H9 (cell line): ENCODE results near the gene SCP2. TPM values are rescaled to one million over a fixed set of nuclear protein-coding genes. Genes with fewer than 3 reads are reported as not detected.

Experiments
- DNase-seq: peaks from one replicate; pipeline ENCODE4 v3.0.0-alpha.2; 2017
- H2AFZ ChIP-seq: one replicate; pipeline ENCODE4 v1.6.1; 2013; ENCODE audit warnings: mild to moderate bottlenecking, low read length, control low read depth, moderate library complexity
- H2AK5ac ChIP-seq: 2 replicates; pipeline ENCODE4 v1.6.1; 2013; ENCODE audit warnings: low read length, control low read depth, mixed read lengths; ENCODE audit not compliant: insufficient read length
- H2BK120ac ChIP-seq: one replicate; pipeline ENCODE4 v1.6.1; 2013; ENCODE audit warnings: low read depth, mild to moderate bottlenecking, low read length, control low read depth, inconsistent platforms; ENCODE audit not compliant: poor library complexity, severe bottlenecking
- H2BK12ac ChIP-seq: 2 replicates; pipeline ENCODE4 v1.6.1; 2013; ENCODE audit warnings: low read length, control low read depth, mixed read lengths, low read depth; ENCODE audit not compliant: insufficient read length
- H2BK15ac ChIP-seq: 2 replicates; pipeline ENCODE4 v1.6.1; 2013; ENCODE audit warnings: low read depth, low read length, control low read depth
- H2BK20ac ChIP-seq: one replicate; pipeline ENCODE4 v1.6.1; 2013; ENCODE audit warnings: low read depth, mild to moderate bottlenecking, low read length, control low read depth, inconsistent platforms; ENCODE audit not compliant: poor library complexity, severe bottlenecking
- H2BK5ac ChIP-seq: 2 replicates; pipeline ENCODE4 v1.6.1; 2013; ENCODE audit warnings: low read length, control low read depth, mixed read lengths; ENCODE audit not compliant: insufficient read length
- H3K14ac ChIP-seq: 2 replicates; pipeline ENCODE4 v1.6.1; 2013; ENCODE audit warnings: low read length, control low read depth; ENCODE audit not compliant: insufficient read depth
- H3K18ac ChIP-seq: 2 replicates; pipeline ENCODE4 v1.6.1; 2013; ENCODE audit warnings: low read depth, mild to moderate bottlenecking, mixed read lengths, low read length, control low read depth; ENCODE audit not compliant: insufficient read length
- H3K23ac ChIP-seq: 2 replicates; pipeline ENCODE4 v1.6.1; 2013; ENCODE audit warnings: low read length, control low read depth, mixed read lengths, low read depth; ENCODE audit not compliant: insufficient read length
- H3K23me2 ChIP-seq: 2 replicates; pipeline ENCODE4 v1.6.1; 2013; ENCODE audit warnings: low read depth, mild to moderate bottlenecking, mixed read lengths, low read length, control low read depth; ENCODE audit not compliant: insufficient read length, poor library complexity, severe bottlenecking
- H3K27ac ChIP-seq: 2 replicates; pipeline ENCODE4 v1.5.1; 2013; ENCODE audit warnings: low read length, control low read depth, mixed read lengths, low read depth; ENCODE audit not compliant: insufficient read length
- H3K27me3 ChIP-seq: 2 replicates; pipeline ENCODE4 v1.6.1; 2013; ENCODE audit warnings: low read length, control low read depth, inconsistent platforms; ENCODE audit not compliant: insufficient read depth
- H3K4ac ChIP-seq: 2 replicates; pipeline ENCODE4 v1.6.1; 2013; ENCODE audit warnings: low read depth, mild to moderate bottlenecking, control low read depth, inconsistent platforms, low read length, moderate library complexity
- H3K4me1 ChIP-seq: 2 replicates; pipeline ENCODE4 v1.6.1; 2013; ENCODE audit warnings: low read length, control low read depth, inconsistent platforms; ENCODE audit not compliant: insufficient read depth
- H3K4me2 ChIP-seq: 2 replicates; pipeline ENCODE4 v1.6.1; 2013; ENCODE audit warnings: low read length, control low read depth, mixed read lengths; ENCODE audit not compliant: insufficient read length, insufficient read depth
- H3K56ac ChIP-seq: 2 replicates; pipeline ENCODE4 v1.6.1; 2013; ENCODE audit warnings: low read depth, mild to moderate bottlenecking, mixed read lengths, low read length, control low read depth; ENCODE audit not compliant: insufficient read length
- H3K79me1 ChIP-seq: 2 replicates; pipeline ENCODE4 v1.6.1; 2013; ENCODE audit warnings: low read depth, mild to moderate bottlenecking, moderate library complexity, low read length, control low read depth, inconsistent platforms; ENCODE audit not compliant: insufficient read depth, poor library complexity, severe bottlenecking
- H3K79me2 ChIP-seq: 2 replicates; pipeline ENCODE4 v1.6.1; 2013; ENCODE audit warnings: low read length, control low read depth, inconsistent platforms; ENCODE audit not compliant: insufficient read depth
- H3K9ac ChIP-seq: 2 replicates; pipeline ENCODE4 v1.6.1; 2013; ENCODE audit warnings: low read length, control low read depth, mixed read lengths; ENCODE audit not compliant: insufficient read length; ENCODE audit errors: extremely low read depth
- H3K9me3 ChIP-seq: one replicate; pipeline ENCODE4 v1.6.1; 2013; ENCODE audit warnings: low read depth, low read length, inconsistent platforms; ENCODE audit not compliant: control insufficient read depth
- H3T11ph ChIP-seq: one replicate; pipeline ENCODE4 v1.6.1; 2013; ENCODE audit warnings: mild to moderate bottlenecking, low read length, control low read depth, inconsistent platforms
- H4K20me1 ChIP-seq: one replicate; pipeline ENCODE4 v1.6.1; 2013; ENCODE audit not compliant: control insufficient read depth, insufficient read length, insufficient read depth
- H4K5ac ChIP-seq: 2 replicates; pipeline ENCODE4 v1.6.1; 2013; ENCODE audit warnings: low read depth, mild to moderate bottlenecking, mixed read lengths, low read length, control low read depth; ENCODE audit not compliant: insufficient read length
- H4K8ac ChIP-seq: replicated peaks from 2 replicates; pipeline ENCODE4 v1.6.1; 2013; ENCODE audit warnings: low read length, control low read depth, mixed read lengths, low read depth; ENCODE audit not compliant: insufficient read length
- H4K91ac ChIP-seq: 2 replicates; pipeline ENCODE4 v1.6.1; 2013; ENCODE audit warnings: low read depth, mild to moderate bottlenecking, moderate library complexity, mixed read lengths, low read length, control low read depth; ENCODE audit not compliant: insufficient read length
- H3K27ac Mint-ChIP-seq, 3 experiments: 2 replicates in 2 of 3; 3 replicates in 1 of 3; pipeline ENCODE4 v1.8.0; 2020 to 2021; ENCODE audit warnings: mixed read lengths in 3 of 3, mild to moderate bottlenecking in 1 of 3, moderate library complexity in 1 of 3
- H3K27me3 Mint-ChIP-seq: 2 replicates; pipeline ENCODE4 v1.8.0; 2021; ENCODE audit warnings: low read depth, mild to moderate bottlenecking, moderate library complexity, mixed read lengths
- H3K36me3 Mint-ChIP-seq, 3 experiments: 2 replicates in 2 of 3; 3 replicates in 1 of 3; pipeline ENCODE4 v1.8.0; 2020 to 2021; ENCODE audit warnings: low read depth in 3 of 3, mixed read lengths in 3 of 3; ENCODE audit not compliant: insufficient read depth in 1 of 3
- H3K4me1 Mint-ChIP-seq, 2 experiments: 2 replicates each; pipeline ENCODE4 v1.8.0; 2020; ENCODE audit warnings: mixed read lengths in 2 of 2
- H3K4me3 Mint-ChIP-seq, 2 experiments: 2 replicates in 1 of 2; 3 replicates in 1 of 2; pipeline ENCODE4 v1.8.0; 2020 to 2021; ENCODE audit warnings: mild to moderate bottlenecking in 2 of 2, mixed read lengths in 2 of 2, moderate library complexity in 1 of 2
- H3K9me3 Mint-ChIP-seq, 2 experiments: 2 replicates in 1 of 2; 3 replicates in 1 of 2; pipeline ENCODE4 v1.8.0; 2020; ENCODE audit warnings: mild to moderate bottlenecking in 2 of 2, mixed read lengths in 2 of 2, moderate library complexity in 1 of 2
- CTCF ChIP-seq: fragments of 200-600 bp; sonication (generic); conservative IDR thresholded peaks from 3 replicates; pipeline ENCODE4 v1.8.0; 2021; ENCODE audit warnings: antibody characterized with exemption, mild to moderate bottlenecking
- WGBS: extraction: QIAGEN DNeasy Blood & Tissue Kit; methylation state at CpG from one replicate; pipeline ENCODE4 v1.1.7; 2013; ENCODE audit warnings: missing lambda C conversion rate, low lambda C conversion rate, mixed read lengths; ENCODE audit not compliant: insufficient read length; ENCODE audit errors: extremely low coverage; 5-methylcytosine and 5-hydroxymethylcytosine counted together
- total RNA-seq: library from RNA; stranded (reverse); gene quantifications from 2 replicates; pipeline ENCODE4 v1.2.1, GENCODE V29; 2021

The SCP2 gene
- total RNA-seq, 1 experiment from 2014 or later = 48.8 TPM

DNA sequence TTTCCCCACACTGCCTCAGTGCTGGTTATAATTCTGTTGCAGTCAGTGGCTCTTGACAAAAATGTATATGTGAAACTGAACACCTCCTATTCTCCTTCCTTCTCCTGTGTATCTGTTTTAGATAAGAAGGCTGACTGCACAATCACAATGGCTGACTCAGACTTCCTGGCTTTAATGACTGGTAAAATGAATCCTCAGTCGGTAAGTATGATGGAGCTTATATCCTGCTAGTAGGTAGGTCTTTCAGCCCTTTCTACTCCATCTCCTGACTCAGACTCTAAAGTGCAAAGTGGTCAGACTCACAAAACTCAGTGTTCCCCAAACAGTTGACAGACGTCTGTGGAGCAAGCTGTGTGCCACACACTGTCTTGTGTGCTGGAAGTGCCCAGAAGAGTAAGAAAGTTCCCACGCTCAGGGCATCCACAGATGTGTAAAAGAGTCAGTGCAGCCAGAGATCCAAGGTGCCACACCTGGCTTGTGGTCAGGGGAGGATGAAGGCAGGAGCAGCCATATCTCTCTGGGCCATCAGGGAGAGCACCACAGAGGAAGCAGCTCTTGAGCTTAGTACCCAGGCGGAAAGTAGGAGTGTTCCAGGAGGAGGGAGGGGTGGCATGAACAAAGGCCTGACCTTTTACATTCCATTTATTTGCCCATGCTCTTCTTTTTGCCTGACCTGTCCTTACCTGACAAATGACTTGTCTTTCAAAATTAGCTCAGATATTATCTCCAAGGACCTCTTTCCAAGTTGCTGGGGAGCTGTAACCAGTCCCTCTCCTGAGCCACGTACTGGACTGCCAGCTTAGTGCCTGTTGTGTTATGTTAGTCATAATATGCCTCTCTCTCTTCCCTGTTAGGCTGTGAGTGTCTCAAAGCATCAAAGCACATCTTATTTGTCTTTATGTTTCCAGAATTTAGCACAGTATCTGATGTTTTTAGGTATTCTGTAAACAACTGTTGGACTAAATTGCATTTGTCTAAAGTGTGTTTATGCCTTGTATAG is 121.0 kb downstream of the SCP2 start:
- Histone ChIP-seq H4K20me1 (no peaks in the 10 kb centered on the region), H3T11ph (no peak overlapping the region), H2BK5ac (no peak overlapping the region), H2BK12ac (no peak overlapping the region), H3K9ac (no peak overlapping the region), H3K14ac (no peak overlapping the region; the same call in 1 of the 2 replicates), H3K4me2 (no peak overlapping the region), H3K27ac (no peak overlapping the region), H3K79me1 (no peaks in the 10 kb centered on the region), H2AFZ (no peak overlapping the region), H2BK120ac (no peak overlapping the region), H3K9me3 (no peaks in the 10 kb centered on the region), H4K8ac (no peak overlapping the region), H3K56ac (no peak overlapping the region), H3K18ac (no peak overlapping the region), H3K23me2 (no peaks in the 10 kb centered on the region), H3K23ac (no peak overlapping the region), H2AK5ac (no peak overlapping the region), H4K91ac (no peak overlapping the region), H4K5ac (no peak overlapping the region), H3K79me2 (no peaks in the 10 kb centered on the region), H3K4me1 (peaks cover 4% of the 10 kb centered on the region), H3K4ac (no peak overlapping the region), H2BK15ac (no peak overlapping the region), H3K27me3 (no peaks in the 10 kb centered on the region), H2BK20ac (no peak overlapping the region)
- no peaks in the 10 kb centered on the region for H3K27me3 Mint-ChIP-seq
- H3K36me3 Mint-ChIP-seq = no peaks in the 10 kb centered on the region; a peak in 1 of 7 replicates
- TF ChIP-seq CTCF = no peak
- no peak for DNase-seq
- no peaks in the 10 kb centered on the region for H3K9me3 Mint-ChIP-seq
- H3K4me1 Mint-ChIP-seq = peaks cover 32 to 39% of the 10 kb centered on the region in 2 experiments
- no peak overlapping the region for H3K4me3 Mint-ChIP-seq
- no CpG with 5 or more reads among the region's 5 CpGs for WGBS
- H3K27ac Mint-ChIP-seq = no peak overlapping the region; a peak in 1 of 7 replicates
